Skin of body (tissue), 2 donors: Measurements from ENCODE around the gene KIF18A. TPM values are rescaled to one million over a fixed set of nuclear protein-coding genes. Genes with fewer than 3 reads are reported as not detected.
"Not testable (repeated sequence)": the region's sequence is repeated elsewhere in the genome, so short reads cannot be mapped to it uniquely, and the experiment has no call there.

ENCODE experiments used
- DNase-seq: peaks from one replicate; lab custom pipeline; 2025; lab: John Stamatoyannopoulos, UW
- total RNA-seq: library from RNA; depleted of rRNA; stranded (reverse); fragments of >200 nt; gene quantifications from one replicate; pipeline ENCODE4 v1.2.3, GENCODE V29; 2014

Gene KIF18A
- total RNA-seq, 1 donor from 2014 or later = 8.0 TPM

- no peak for DNase-seq
Measured at GRCh38 chr11:28106353-28107043, 1.5 kb downstream of the KIF18A start.

GRCh38 chr11:28105869-28106268 lies 2.1 kb downstream of the KIF18A start:
- DNase-seq = no peak

- no peak for DNase-seq
Measured at GRCh38 chr11:28104984-28105383, 3.0 kb downstream of the KIF18A start.

GRCh38 chr11:28104425-28104824 lies 3.5 kb downstream of the KIF18A start:
- DNase-seq = no peak

GRCh38 chr11:28102300-28102699 lies 5.7 kb downstream of the KIF18A start:
- DNase-seq = not testable (repeated sequence)

- DNase-seq = no peak
Measured at GRCh38 chr11:28100665-28101064, 7.3 kb downstream of the KIF18A start.

GRCh38 chr11:28099715-28100114 lies 8.2 kb downstream of the KIF18A start:
- no peak for DNase-seq

GRCh38 chr11:28098257-28098656 lies 9.7 kb downstream of the KIF18A start:
- no peak for DNase-seq

GRCh38 chr11:28092786-28093185 lies 15.2 kb downstream of the KIF18A start:
- no peak for DNase-seq

GRCh38 chr11:28090052-28090749 lies 17.8 kb downstream of the KIF18A start:
- no peak for DNase-seq

GRCh38 chr11:28089378-28089777 lies 18.6 kb downstream of the KIF18A start:
- no peak for DNase-seq

GRCh38 chr11:28087693-28088092 lies 20.3 kb downstream of the KIF18A start:
- not testable (repeated sequence) for DNase-seq

- DNase-seq = not testable (repeated sequence)
Measured at GRCh38 chr11:28087192-28087591, 20.8 kb downstream of the KIF18A start.

GRCh38 chr11:28086569-28086968 lies 21.4 kb downstream of the KIF18A start:
- DNase-seq = no peak

- no peak for DNase-seq
Measured at GRCh38 chr11:28083118-28083517, 24.8 kb downstream of the KIF18A start.

GRCh38 chr11:28077521-28077920 lies 30.4 kb downstream of the KIF18A start:
- DNase-seq = no peak

- no peak for DNase-seq
Measured at GRCh38 chr11:28072321-28072720, 35.6 kb downstream of the KIF18A start.

- no peak for DNase-seq
Measured at GRCh38 chr11:28071305-28071704, 36.7 kb downstream of the KIF18A start.

GRCh38 chr11:28058333-28058732 lies 49.6 kb downstream of the KIF18A start:
- DNase-seq = no peak

- no peak for DNase-seq
Measured at GRCh38 chr11:28054821-28055220, 53.1 kb downstream of the KIF18A start.

GRCh38 chr11:28049338-28050216 lies 58.4 kb downstream of the KIF18A start:
- DNase-seq = no peak

GRCh38 chr11:28048812-28049211 lies 59.1 kb downstream of the KIF18A start:
- no peak for DNase-seq
